GM06990 (cell line): Measurements from ENCODE around the gene NCAM1.

Experiments
- DNase-seq: peaks from one replicate; pipeline ENCODE4 v3.0.0-alpha.2; 2011; ENCODE audit not compliant: insufficient read length; ENCODE audit errors: extremely low read depth
- H3K27me3 ChIP-seq: replicated peaks from 2 replicates; pipeline ENCODE4 v1.6.0; 2011; ENCODE audit warnings: low read length; ENCODE audit not compliant: control insufficient read depth, insufficient read depth
- H3K36me3 ChIP-seq: 2 replicates; pipeline ENCODE4 v1.5.1; 2011; ENCODE audit warnings: low read length; ENCODE audit not compliant: control insufficient read depth, insufficient read depth
- H3K4me3 ChIP-seq: replicated peaks from 2 replicates; pipeline ENCODE4 v1.5.1; 2011; ENCODE audit warnings: low read depth, mild to moderate bottlenecking, control low read depth, low read length
- CTCF ChIP-seq: IDR thresholded peaks from 2 replicates; pipeline ENCODE4 v1.5.1; 2011; ENCODE audit warnings: low read length, control low read depth, mild to moderate bottlenecking, inconsistent platforms; ENCODE audit not compliant: insufficient read depth, poor library complexity, severe bottlenecking

The NCAM1 gene

GRCh38 chr11:112971195-112971594 lies 10.0 kb downstream of the NCAM1 start:
- H3K36me3 ChIP-seq = no peaks in the 10 kb centered on the region
- no peak for TF ChIP-seq CTCF
- H3K27me3 ChIP-seq = no peaks in the 10 kb centered on the region
- no peak overlapping the region for H3K4me3 ChIP-seq
- DNase-seq = no peak

- DNase-seq = no peak
- Histone ChIP-seq H3K4me3 (no peak overlapping the region), H3K36me3 (no peaks in the 10 kb centered on the region), H3K27me3 (no peaks in the 10 kb centered on the region)
- TF ChIP-seq CTCF = no peak
Observed at GRCh38 chr11:112971827-112972226, 10.6 kb downstream of the NCAM1 start.

GRCh38 chr11:112972399-112973145 lies 11.4 kb downstream of the NCAM1 start:
- Histone ChIP-seq H3K27me3 (no peaks in the 10 kb centered on the region), H3K36me3 (no peaks in the 10 kb centered on the region), H3K4me3 (no peak overlapping the region)
- no peak for DNase-seq
- no peak for TF ChIP-seq CTCF

- no peaks in the 10 kb centered on the region for H3K27me3 ChIP-seq
- no peak for TF ChIP-seq CTCF
- no peak for DNase-seq
- no peak overlapping the region for H3K4me3 ChIP-seq
- H3K36me3 ChIP-seq = no peaks in the 10 kb centered on the region
Observed at GRCh38 chr11:112975051-112975450, 13.8 kb downstream of the NCAM1 start.

- no peak for TF ChIP-seq CTCF
- Histone ChIP-seq H3K36me3 (no peaks in the 10 kb centered on the region), H3K27me3 (no peaks in the 10 kb centered on the region), H3K4me3 (no peak overlapping the region)
- no peak for DNase-seq
Observed at GRCh38 chr11:112975493-112975892, 14.3 kb downstream of the NCAM1 start.

- Histone ChIP-seq H3K36me3 (no peaks in the 10 kb centered on the region), H3K4me3 (no peak overlapping the region), H3K27me3 (no peaks in the 10 kb centered on the region)
- no peak for DNase-seq
- TF ChIP-seq CTCF = no peak
Observed at GRCh38 chr11:112977755-112978154, 16.5 kb downstream of the NCAM1 start.
